Left hindlimb (tissue), 1 donor: ENCODE measurements around the gene CEP170B.
A peak's percentile ranks its signal among the peaks of the same experiment; 100 is the strongest.
"Not testable (repeated sequence)": the region's sequence is repeated elsewhere in the genome, so short reads cannot be mapped to it uniquely, and the experiment has no call there.

Experiments used
- DNase-seq: peaks from one replicate; pipeline ENCODE4 v3.0.0-alpha.2; 2018

CEP170B gene

GRCh38 chr14:104865081-104865630 lies at the start of gene CEP170B:
CEP170B (plus strand) TSS chr14:104865268; CDS start chr14:104868451, 3,183 bp downstream.
- DNase-seq: peak; percentile 70

- no peak for DNase-seq
Observed at GRCh38 chr14:104816616-104816884, 48.5 kb upstream of the CEP170B start.

- no peak for DNase-seq
Observed at GRCh38 chr14:104817930-104818713, 46.9 kb upstream of the CEP170B start.

GRCh38 chr14:104818714-104819161 lies 46.3 kb upstream of the CEP170B start:
- peak; percentile 47 for DNase-seq

- DNase-seq: no peak
Observed at GRCh38 chr14:104819361-104819781, 45.7 kb upstream of the CEP170B start.

GRCh38 chr14:104820669-104821228 lies 44.3 kb upstream of the CEP170B start:
- peak; percentile 67 for DNase-seq

GRCh38 chr14:104821229-104821945 lies 43.7 kb upstream of the CEP170B start:
- no peak for DNase-seq

- no peak for DNase-seq
Observed at GRCh38 chr14:104821971-104822608, 43.0 kb upstream of the CEP170B start.

GRCh38 chr14:104822821-104823615 lies 42.0 kb upstream of the CEP170B start:
- DNase-seq: no peak

GRCh38 chr14:104824353-104824997 lies 40.6 kb upstream of the CEP170B start:
- no peak for DNase-seq

- DNase-seq: peak; percentile 92
Observed at GRCh38 chr14:104826189-104826860, 38.7 kb upstream of the CEP170B start.

GRCh38 chr14:104826861-104827176 lies 38.2 kb upstream of the CEP170B start:
- DNase-seq: no peak

GRCh38 chr14:104827177-104828055 lies 37.7 kb upstream of the CEP170B start:
- DNase-seq: no peak

GRCh38 chr14:104830781-104831180 lies 34.3 kb upstream of the CEP170B start:
- no peak for DNase-seq

GRCh38 chr14:104836171-104836935 lies 28.7 kb upstream of the CEP170B start:
- not testable (repeated sequence) for DNase-seq

GRCh38 chr14:104841730-104842129 lies 23.3 kb upstream of the CEP170B start:
- DNase-seq: no peak

GRCh38 chr14:104843006-104843405 lies 22.1 kb upstream of the CEP170B start:
- no peak for DNase-seq

- DNase-seq: peak; percentile 39
Observed at GRCh38 chr14:104843442-104844305, 21.4 kb upstream of the CEP170B start.
